Stomach (tissue), 9 donors: Measurements from ENCODE around the gene SMC1B. TPM values are rescaled to one million over a fixed set of nuclear protein-coding genes. Genes with fewer than 3 reads are reported as not detected.

Experiments
- DNase-seq, 2 donors: peaks; one replicate each; pipeline versions ENCODE4 v3.0.0 to v3.0.0-alpha.2; 2013 to 2019
- H3K27ac ChIP-seq, 5 donors: fragments of 200-600 bp in 4 of 5; sonication (generic) in 4 of 5; one replicate each; pipeline ENCODE4 v1.5.1; 2013 to 2019; ENCODE audit warnings: mild to moderate bottlenecking in 1 of 5, moderate library complexity in 1 of 5
- H3K27me3 ChIP-seq, 3 donors: fragments of 200-600 bp; sonication (generic); one replicate each; pipeline ENCODE4 v1.5.1; 2017 to 2019; ENCODE audit warnings: mixed run types in 1 of 3
- H3K36me3 ChIP-seq, 4 donors: fragments of 200-600 bp; sonication (generic); 1 replicate in 3 of 4; 2 replicates in 1 of 4; pipeline ENCODE4 v1.5.1; 2016 to 2019
- H3K4me1 ChIP-seq, 4 donors: fragments of 200-600 bp; sonication (generic); one replicate each; pipeline ENCODE4 v1.5.1; 2016 to 2019
- H3K4me3 ChIP-seq, 4 donors: fragments of 200-600 bp; sonication (generic) in 3 of 4; one replicate each; pipeline ENCODE4 v1.5.1; 2016 to 2019; ENCODE audit warnings: mild to moderate bottlenecking in 1 of 4
- H3K9me3 ChIP-seq, 4 donors: fragments of 200-600 bp; sonication (generic); one replicate each; pipeline ENCODE4 v1.5.1; 2016 to 2019
- EP300 ChIP-seq: sonication (generic); formaldehyde crosslinking; IDR thresholded peaks from one replicate; pipeline ENCODE4 v1.6.1; 2017; ENCODE audit warnings: antibody characterized with exemption
- POLR2A ChIP-seq, 4 donors: fragments of 450-650 bp; IDR thresholded peaks; one replicate each; pipeline ENCODE4 v1.6.1; 2016; ENCODE audit warnings: antibody characterized with exemption in 4 of 4, control low read depth in 2 of 4, mild to moderate bottlenecking in 1 of 4, moderate library complexity in 1 of 4
- POLR2AphosphoS5 ChIP-seq, 3 donors: sonication (generic); formaldehyde crosslinking; IDR thresholded peaks; one replicate each; pipeline ENCODE4 v1.6.1; 2016; ENCODE audit warnings: antibody characterized with exemption in 3 of 3
- WGBS, 5 donors: extraction: QIAGEN DNeasy Blood & Tissue Kit in 3 of 5; methylation state at CpG; one replicate each; pipeline versions ENCODE4 v1.1.5 to v1.1.7; 2013 to 2018; 5-methylcytosine and 5-hydroxymethylcytosine counted together
- intact Hi-C: fragments of 100-400 bp; cut with DNase I; formaldehyde crosslinking; loops from one replicate; pipeline ENCODE4 v1.15.1; 2023; ENCODE audit warnings: low total_unique reads
- polyA plus RNA-seq, 3 donors: library from polyadenylated mRNA; stranded (reverse); fragments of 200-250 nt; gene quantifications; one replicate each; pipeline ENCODE4 v1.2.3, GENCODE V29; 2013
- total RNA-seq, 5 donors: library from RNA; depleted of rRNA; stranded (reverse); fragments of >200 nt; gene quantifications; one replicate each; pipeline versions ENCODE4 v1.1.0 to v1.2.3, GENCODE V29; 2014 to 2016
- TF ChIP-seq, protein P1 (sequence below), 7 experiments: fragments of 450-650 bp in 4 of 7; fragments of 200-600 bp in 3 of 7; sonication (generic) in 3 of 7; IDR thresholded peaks; one replicate each; pipeline ENCODE4 v1.5.1; 2016 to 2019; ENCODE audit warnings: antibody characterized with exemption in 7 of 7, control low read depth in 2 of 7, mild to moderate bottlenecking in 1 of 7
- donor health status: healthy with polysubstance abuse.
- donor health status: Bipolar disorder and iron deficiency.
- donor health status: healthy.

The SMC1B gene
- total and polyA plus RNA-seq, 8 donors = 0.05 TPM; not detected in 7

- intact Hi-C loops = no loop called here
- H3K27me3 ChIP-seq = peaks cover 0 to 5% (median 0%) of the 10 kb centered on the region in 3 donors
- H3K4me3 ChIP-seq = no peak overlapping the region
- 85 to 93% (median 93%) methylated on average over 8 of the region's 8 CpGs for WGBS, 5 donors
- DNase-seq = no peak
- H3K27ac ChIP-seq = peak overlapping the region in 3 of 5 donors; percentile 74 to 80 (median 75)
- H3K4me1 ChIP-seq = peaks cover 0 to 11% (median 0%) of the 10 kb centered on the region in 4 donors
- H3K9me3 ChIP-seq = peaks cover 0 to 6% (median 0%) of the 10 kb centered on the region in 4 donors
- TF ChIP-seq EP300 (no peak), POLR2A (IDR thresholded peaks at IDR 0.05) (no peak), POLR2AphosphoS5 (IDR thresholded peaks at IDR 0.05) (no peak)
- TF ChIP-seq, protein P1, sequence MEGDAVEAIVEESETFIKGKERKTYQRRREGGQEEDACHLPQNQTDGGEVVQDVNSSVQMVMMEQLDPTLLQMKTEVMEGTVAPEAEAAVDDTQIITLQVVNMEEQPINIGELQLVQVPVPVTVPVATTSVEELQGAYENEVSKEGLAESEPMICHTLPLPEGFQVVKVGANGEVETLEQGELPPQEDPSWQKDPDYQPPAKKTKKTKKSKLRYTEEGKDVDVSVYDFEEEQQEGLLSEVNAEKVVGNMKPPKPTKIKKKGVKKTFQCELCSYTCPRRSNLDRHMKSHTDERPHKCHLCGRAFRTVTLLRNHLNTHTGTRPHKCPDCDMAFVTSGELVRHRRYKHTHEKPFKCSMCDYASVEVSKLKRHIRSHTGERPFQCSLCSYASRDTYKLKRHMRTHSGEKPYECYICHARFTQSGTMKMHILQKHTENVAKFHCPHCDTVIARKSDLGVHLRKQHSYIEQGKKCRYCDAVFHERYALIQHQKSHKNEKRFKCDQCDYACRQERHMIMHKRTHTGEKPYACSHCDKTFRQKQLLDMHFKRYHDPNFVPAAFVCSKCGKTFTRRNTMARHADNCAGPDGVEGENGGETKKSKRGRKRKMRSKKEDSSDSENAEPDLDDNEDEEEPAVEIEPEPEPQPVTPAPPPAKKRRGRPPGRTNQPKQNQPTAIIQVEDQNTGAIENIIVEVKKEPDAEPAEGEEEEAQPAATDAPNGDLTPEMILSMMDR (IDR thresholded peaks at IDR 0.05) = no peak
- H3K36me3 ChIP-seq = no peaks in the 10 kb centered on the region
These were observed 45.8 kb upstream of the SMC1B start for GRCh38 chr22:45459235-45459634.

GRCh38 chr22:45458532-45458931 is 45.1 kb upstream of the SMC1B start:
- Histone ChIP-seq H3K27me3 (peaks cover 0 to 5% (median 0%) of the 10 kb centered on the region in 3 donors), H3K27ac (peak overlapping the region in 1 of 5 donors; percentile 60), H3K4me3 (no peak overlapping the region), H3K4me1 (peaks cover 0 to 11% (median 1%) of the 10 kb centered on the region in 4 donors), H3K9me3 (peaks cover 0 to under 1% (median 0%) of the 10 kb centered on the region in 4 donors), H3K36me3 (no peaks in the 10 kb centered on the region)
- TF ChIP-seq, protein P1 (IDR thresholded peaks at IDR 0.05) = no peak
- no peak for TF ChIP-seq EP300
- no peak for TF ChIP-seq POLR2AphosphoS5 (IDR thresholded peaks at IDR 0.05)
- TF ChIP-seq POLR2A (IDR thresholded peaks at IDR 0.05) = no peak
- DNase-seq = no peak
- intact Hi-C loops = no loop called here
- WGBS, 5 donors = 94 to 97% (median 95%) methylated on average over 12 to 13 of the region's 13 CpGs

DNA sequence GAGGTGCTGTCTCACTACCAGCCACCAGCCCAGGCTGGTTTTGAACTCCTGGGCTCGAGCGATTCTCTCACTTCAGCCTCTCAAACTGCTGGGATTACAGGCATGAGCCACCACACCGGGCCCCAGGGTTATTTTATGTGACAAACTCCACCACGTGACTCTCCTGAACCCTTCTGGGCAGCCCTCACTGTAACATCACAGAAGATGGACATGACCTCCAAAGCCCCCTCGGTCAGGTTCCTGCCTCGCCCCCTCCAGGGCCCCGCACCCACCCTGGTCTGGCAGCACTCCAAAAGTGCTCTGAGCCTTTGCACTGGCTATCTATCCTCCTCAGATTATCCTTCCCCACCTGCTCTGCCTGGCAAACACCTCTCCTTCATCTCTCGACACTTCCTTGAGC is 43.4 kb upstream of the SMC1B start:
- WGBS, 5 donors = 69 to 81% (median 71%) methylated on average over 8 of the region's 8 CpGs
- peak overlapping the region in 1 of 5 donors; percentile 60 for H3K27ac ChIP-seq

DNA sequence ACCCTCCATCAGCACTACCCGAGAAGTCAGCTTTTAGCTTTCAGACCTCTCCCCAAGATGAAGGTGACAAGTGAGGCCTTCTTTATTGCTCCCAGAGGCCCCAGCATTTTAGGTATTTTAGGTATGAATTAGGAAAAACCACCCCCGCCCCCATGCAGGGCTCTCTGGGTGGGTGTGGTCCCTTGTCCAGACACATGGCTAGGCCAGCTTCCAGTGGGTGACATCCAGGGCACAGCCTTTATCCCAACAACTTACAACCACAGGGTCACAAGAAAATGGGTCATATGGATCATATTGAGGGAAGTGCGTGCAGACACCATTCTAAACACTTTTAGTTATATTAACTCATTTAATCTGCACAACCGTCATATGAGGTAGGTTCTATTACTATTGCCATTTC is 42.2 kb upstream of the SMC1B start:
- H3K4me1 ChIP-seq = peaks cover 0 to 13% (median 5%) of the 10 kb centered on the region in 4 donors
- no peak overlapping the region for H3K4me3 ChIP-seq
- no peak for TF ChIP-seq POLR2AphosphoS5 (IDR thresholded peaks at IDR 0.05)
- TF ChIP-seq, protein P1 (IDR thresholded peaks at IDR 0.05) = no peak
- TF ChIP-seq EP300 = no peak
- peaks cover 0 to 5% (median 0%) of the 10 kb centered on the region in 3 donors for H3K27me3 ChIP-seq
- H3K9me3 ChIP-seq = no peaks in the 10 kb centered on the region
- no peak for DNase-seq
- 86 to 92% (median 90%) methylated on average over 4 of the region's 4 CpGs for WGBS, 5 donors
- intact Hi-C loops = no loop called here
- H3K36me3 ChIP-seq = no peaks in the 10 kb centered on the region
- H3K27ac ChIP-seq = no peak overlapping the region

More for the DNA sequence above, 43.4 kb upstream of the SMC1B start:
- Histone ChIP-seq H3K4me1 (peaks cover 0 to 13% (median 3%) of the 10 kb centered on the region in 4 donors), H3K36me3 (no peaks in the 10 kb centered on the region), H3K4me3 (no peak overlapping the region), H3K27me3 (peaks cover 0 to 5% (median 0%) of the 10 kb centered on the region in 3 donors), H3K9me3 (no peaks in the 10 kb centered on the region)
- intact Hi-C loops = no loop called here
- DNase-seq = no peak
- TF ChIP-seq POLR2AphosphoS5 (IDR thresholded peaks at IDR 0.05) (no peak), POLR2A (IDR thresholded peaks at IDR 0.05) (no peak)

GRCh38 chr22:45455212-45455611 is 41.8 kb upstream of the SMC1B start:
- WGBS, 5 donors = 79 to 83% (median 80%) methylated on average over 13 to 14 of the region's 14 CpGs
- Histone ChIP-seq H3K27ac (no peak overlapping the region), H3K27me3 (peaks cover 0 to 5% (median 0%) of the 10 kb centered on the region in 3 donors), H3K9me3 (no peaks in the 10 kb centered on the region), H3K4me3 (no peak overlapping the region), H3K4me1 (peaks cover 0 to 9% (median 7%) of the 10 kb centered on the region in 4 donors), H3K36me3 (no peaks in the 10 kb centered on the region)
- no peak for TF ChIP-seq POLR2AphosphoS5 (IDR thresholded peaks at IDR 0.05)
- TF ChIP-seq EP300 = no peak
- TF ChIP-seq POLR2A (IDR thresholded peaks at IDR 0.05) = no peak
- TF ChIP-seq, protein P1 (IDR thresholded peaks at IDR 0.05) = no peak
- intact Hi-C loops = no loop called here
- DNase-seq = peak in 1 of 2 donors; percentile 2
